Suprapubic skin (tissue), 3 donors: Measurements from ENCODE around the gene RTL9.

ENCODE experiments used
- CTCF ChIP-seq, 2 donors: fragments of 200-600 bp in 1 of 2; fragments of 450-650 bp in 1 of 2; sonication (generic) in 1 of 2; IDR thresholded peaks; one replicate each; pipeline ENCODE4 v1.5.1; 2016 to 2019; ENCODE audit warnings: antibody characterized with exemption in 2 of 2, mild to moderate bottlenecking in 1 of 2, moderate library complexity in 1 of 2
- POLR2AphosphoS5 ChIP-seq, 3 donors: sonication (generic); formaldehyde crosslinking; IDR thresholded peaks; one replicate each; pipeline ENCODE4 v1.6.1; 2017; ENCODE audit warnings: antibody characterized with exemption in 3 of 3

GRCh38 chrX:110384490-110384889 is 25.8 kb downstream of the RTL9 start:
- no peak for TF ChIP-seq CTCF (IDR thresholded peaks at IDR 0.05)
- no peak for TF ChIP-seq POLR2AphosphoS5 (IDR thresholded peaks at IDR 0.05)
